Vagina (tissue), 2 donors: ENCODE results near the gene GSTM2.
"Not testable (repeated sequence)": the region's sequence is repeated elsewhere in the genome, so short reads cannot be mapped to it uniquely, and the experiment has no call there.

Experiments
- CTCF ChIP-seq, 3 experiments: fragments of 450-650 bp in 2 of 3; fragments of 200-600 bp in 1 of 3; sonication (generic) in 1 of 3; IDR thresholded peaks; one replicate each; pipeline ENCODE4 v1.5.1; 2017 to 2019; ENCODE audit warnings: antibody characterized with exemption in 3 of 3, mild to moderate bottlenecking in 2 of 3, moderate library complexity in 2 of 3
- POLR2AphosphoS5 ChIP-seq, 2 donors: sonication (generic); formaldehyde crosslinking; IDR thresholded peaks; one replicate each; pipeline ENCODE4 v1.9.0; 2017; ENCODE audit warnings: antibody characterized with exemption in 2 of 2, mild to moderate bottlenecking in 2 of 2, low read depth in 1 of 2; ENCODE audit not compliant: insufficient read depth in 1 of 2

- not testable (repeated sequence) for TF ChIP-seq CTCF (IDR thresholded peaks at IDR 0.05); POLR2AphosphoS5 (IDR thresholded peaks at IDR 0.05; ENCODE audit: insufficient read depth in 1 of 2, low read depth in 1 of 2)
These were observed 35.1 kb downstream of the GSTM2 start for GRCh38 chr1:109702940-109703339.
